Measurements from ENCODE around the gene ATP6V1A. TPM values are rescaled to one million over a fixed set of nuclear protein-coding genes. Genes with fewer than 3 reads are reported as not detected.

ATP6V1A gene
- 19.3 TPM for total RNA-seq
- 10 to 100 TPM; 30.2 to 50.6 (median 45.2) TPM for polyA plus RNA-seq

DNA sequence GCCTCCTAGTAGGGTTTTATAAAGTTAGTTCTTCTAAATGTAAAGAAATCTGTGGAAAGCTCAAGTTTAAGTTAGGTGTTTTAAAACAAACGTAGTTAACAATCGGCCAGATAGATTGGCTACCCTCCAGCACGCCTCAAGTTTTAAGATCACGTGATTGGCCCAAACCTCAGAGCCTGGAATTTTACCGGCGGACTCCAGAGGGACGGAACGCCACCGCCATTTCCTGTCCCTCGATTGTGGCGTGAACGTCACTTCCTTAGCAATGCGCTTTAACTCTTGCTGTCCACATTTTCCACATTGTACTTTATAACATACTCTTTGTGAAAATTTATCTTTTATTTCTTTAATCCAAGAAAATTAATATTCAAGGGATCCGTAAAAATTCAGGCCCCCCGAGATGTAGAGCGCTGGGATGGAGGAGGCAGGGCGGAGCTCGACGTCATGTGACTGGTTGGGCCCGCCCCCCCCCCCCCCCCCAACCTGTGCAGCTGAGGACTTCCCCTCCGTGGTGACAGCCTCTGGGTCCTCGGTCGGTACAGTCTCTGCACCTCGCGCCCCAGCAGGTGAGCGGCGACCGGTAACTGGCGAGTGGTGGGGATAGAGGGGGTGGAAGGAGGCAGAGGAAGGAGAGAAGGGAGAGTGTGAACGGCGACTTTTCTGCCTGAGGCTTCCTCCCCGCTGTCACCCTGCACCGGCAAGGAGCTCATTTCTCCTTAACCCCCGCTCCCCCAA lies at the start of gene ATP6V1A:
Gene ATP6V1A (plus strand): TSS at position 488 of the 735 bp plus-strand sequence. CDS start 31,719 bp downstream, outside the sequence.
- H3K27me3 ChIP-seq (ENCODE audit: control insufficient read depth, insufficient read depth, low read length) = no peaks in the 10 kb centered on the region
- no peaks in the 10 kb centered on the region for H3K9me3 Mint-ChIP-seq
- peak; percentile 49 to 57 for ATAC-seq (ENCODE audit: low read depth in 2 of 2)
- H3K9me3 ChIP-seq (ENCODE audit: control insufficient read depth in 2 of 2, low read length in 2 of 2) = no peaks in the 10 kb centered on the region
- peak within 1 kb of the TSS; percentile 89 for H3K4me3 ChIP-seq (ENCODE audit: low read depth, low read length)
- H3K27ac Mint-ChIP-seq = peak within 1 kb of the TSS; percentile 100
- DNase-seq = peak; percentile 83 to 94 (median 90)
- H3K36me3 Mint-ChIP-seq = no peaks in the 10 kb centered on the region
- peaks cover 53% of the 10 kb centered on the region for H3K4me1 ChIP-seq (ENCODE audit: control insufficient read depth, insufficient read depth, low read length, poor library complexity, severe bottlenecking)
- H3K27me3 Mint-ChIP-seq = peaks cover 10% of the 10 kb centered on the region
- H3K4me3 Mint-ChIP-seq = peak within 1 kb of the TSS; percentile 95 to 100 (median 98)
- H3K27ac ChIP-seq (ENCODE audit: insufficient read depth, low read length, poor library complexity, severe bottlenecking) = peak within 1 kb of the TSS; percentile 100
- no peaks in the 10 kb centered on the region for H3K36me3 ChIP-seq (ENCODE audit: control insufficient read depth, insufficient read depth, low read length)
- peaks cover 30 to 61% (median 39%) of the 10 kb centered on the region in 4 donors for H3K4me1 Mint-ChIP-seq

DNA sequence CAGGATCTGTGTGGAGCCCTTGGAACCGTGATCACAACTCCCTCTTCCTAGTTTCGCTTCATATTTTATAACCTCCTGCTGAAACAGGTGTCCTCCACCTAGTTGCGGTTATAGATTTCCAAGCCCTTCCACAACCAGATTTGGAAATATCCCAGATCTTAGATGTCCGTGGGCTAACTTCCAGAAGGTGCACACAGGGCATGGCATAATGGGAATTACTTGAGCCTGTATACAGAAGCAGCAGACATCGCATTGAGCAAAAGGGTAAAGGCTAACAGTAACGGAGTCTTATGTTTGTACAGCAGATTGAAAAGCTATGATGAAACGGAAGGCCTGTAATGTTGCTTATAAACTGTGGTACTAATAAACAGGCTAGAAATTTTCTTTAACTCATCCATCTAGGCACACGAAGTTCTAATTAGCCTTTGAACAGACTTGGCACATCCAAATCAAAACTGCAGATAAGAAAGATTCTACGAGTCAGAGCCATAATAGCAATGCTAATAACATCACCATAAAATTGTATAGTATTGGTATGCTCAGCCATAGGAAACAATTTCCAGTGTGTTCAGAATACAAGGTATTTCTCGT lies 49.2 kb upstream of the ATP6V1A start:
- ATAC-seq (ENCODE audit: low read depth in 2 of 2) = no peak
- H3K4me3 Mint-ChIP-seq = no peak overlapping the region
- H3K27ac Mint-ChIP-seq = no peak overlapping the region
- Histone ChIP-seq H3K36me3 (ENCODE audit: control insufficient read depth, insufficient read depth, low read length) (no peaks in the 10 kb centered on the region), H3K9me3 (ENCODE audit: control insufficient read depth in 2 of 2, low read length in 2 of 2) (no peaks in the 10 kb centered on the region), H3K4me3 (ENCODE audit: low read depth, low read length) (peak overlapping the region; percentile 99), H3K27ac (ENCODE audit: insufficient read depth, low read length, poor library complexity, severe bottlenecking) (peak overlapping the region; percentile 97), H3K4me1 (ENCODE audit: control insufficient read depth, insufficient read depth, low read length, poor library complexity, severe bottlenecking) (peaks cover 31% of the 10 kb centered on the region), H3K27me3 (ENCODE audit: control insufficient read depth, insufficient read depth, low read length) (no peaks in the 10 kb centered on the region)
- peaks cover 13 to 34% (median 24%) of the 10 kb centered on the region in 4 donors for H3K4me1 Mint-ChIP-seq
- peak in 1 of 3 donors; percentile 47 for DNase-seq
- no peaks in the 10 kb centered on the region for H3K27me3 Mint-ChIP-seq
- H3K36me3 Mint-ChIP-seq = no peaks in the 10 kb centered on the region
- no peaks in the 10 kb centered on the region for H3K9me3 Mint-ChIP-seq

DNA sequence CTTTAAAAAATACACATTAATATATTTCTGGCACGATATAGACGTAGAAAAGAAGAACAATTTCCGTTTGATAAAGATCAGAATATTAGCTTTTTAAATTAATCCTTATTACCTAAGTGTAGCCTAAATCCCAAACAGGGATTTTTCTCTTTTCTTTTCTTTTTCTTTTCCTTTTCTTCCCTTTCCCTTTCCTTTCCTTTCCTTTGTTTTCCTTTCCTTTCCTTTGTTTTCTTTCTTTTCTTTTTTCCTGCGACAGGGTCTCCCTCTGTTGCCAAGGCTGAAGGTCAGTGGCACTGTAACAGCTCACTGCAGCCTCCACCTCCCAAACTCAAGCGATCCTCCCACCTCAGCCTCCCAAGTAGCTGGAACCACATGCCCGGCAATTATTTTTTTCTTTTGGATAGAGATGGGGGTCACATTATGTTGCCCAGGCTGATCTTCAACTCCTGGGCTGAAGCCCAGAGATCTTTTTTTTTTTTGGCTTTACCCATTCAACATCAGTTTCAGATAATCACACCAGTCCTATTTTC lies 48.6 kb upstream of the ATP6V1A start:
- peak overlapping the region; percentile 97 for H3K27ac ChIP-seq (ENCODE audit: insufficient read depth, low read length, poor library complexity, severe bottlenecking)

DNA sequence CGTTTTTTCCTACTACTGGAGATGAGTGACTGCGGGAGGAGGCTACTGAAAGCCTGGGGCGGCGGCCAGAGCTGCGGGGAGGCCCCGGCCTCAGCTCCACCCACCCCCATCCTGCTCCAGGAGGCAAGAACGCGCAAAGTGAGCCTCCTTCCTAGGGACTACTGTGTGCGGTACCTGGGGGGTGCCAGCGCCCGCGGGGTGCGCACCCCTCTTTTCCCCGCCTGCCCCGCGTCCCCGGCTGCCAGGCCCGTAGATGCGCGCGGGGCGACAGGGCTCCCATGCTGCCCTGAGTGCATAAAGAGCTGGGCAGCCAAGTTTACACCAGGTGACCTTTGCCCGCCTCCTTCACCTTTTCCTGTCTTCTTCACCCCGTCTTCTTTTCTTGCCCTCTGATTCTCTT lies 47.9 kb upstream of the ATP6V1A start:
- no peaks in the 10 kb centered on the region for H3K27me3 ChIP-seq (ENCODE audit: control insufficient read depth, insufficient read depth, low read length)
- Mint-ChIP-seq H3K27ac (peak overlapping the region in 2 of 3 donors; percentile 46 to 92), H3K4me3 (peak overlapping the region in 2 of 4 donors; percentile 78 to 86), H3K27me3 (no peaks in the 10 kb centered on the region), H3K9me3 (no peaks in the 10 kb centered on the region), H3K4me1 (peaks cover 8 to 22% (median 14%) of the 10 kb centered on the region in 4 donors), H3K36me3 (no peaks in the 10 kb centered on the region)
- H3K4me1 ChIP-seq (ENCODE audit: control insufficient read depth, insufficient read depth, low read length, poor library complexity, severe bottlenecking) = peaks cover 31% of the 10 kb centered on the region
- no peaks in the 10 kb centered on the region for H3K9me3 ChIP-seq (ENCODE audit: control insufficient read depth in 2 of 2, low read length in 2 of 2)
- H3K27ac ChIP-seq (ENCODE audit: insufficient read depth, low read length, poor library complexity, severe bottlenecking) = no peak overlapping the region
- DNase-seq (peak in 1 of 3 donors; percentile 17), ATAC-seq (ENCODE audit: low read depth in 2 of 2) (no peak)
- no peaks in the 10 kb centered on the region for H3K36me3 ChIP-seq (ENCODE audit: control insufficient read depth, insufficient read depth, low read length)
- H3K4me3 ChIP-seq (ENCODE audit: low read depth, low read length) = peak overlapping the region; percentile 99

More for the DNA sequence above, 48.6 kb upstream of the ATP6V1A start:
- H3K27me3 Mint-ChIP-seq = no peaks in the 10 kb centered on the region
- Histone ChIP-seq H3K4me1 (ENCODE audit: control insufficient read depth, insufficient read depth, low read length, poor library complexity, severe bottlenecking) (peaks cover 31% of the 10 kb centered on the region), H3K36me3 (ENCODE audit: control insufficient read depth, insufficient read depth, low read length) (no peaks in the 10 kb centered on the region), H3K4me3 (ENCODE audit: low read depth, low read length) (peak overlapping the region; percentile 99), H3K27me3 (ENCODE audit: control insufficient read depth, insufficient read depth, low read length) (no peaks in the 10 kb centered on the region), H3K9me3 (ENCODE audit: control insufficient read depth in 2 of 2, low read length in 2 of 2) (no peaks in the 10 kb centered on the region)
- peaks cover 11 to 29% (median 21%) of the 10 kb centered on the region in 4 donors for H3K4me1 Mint-ChIP-seq
- DNase-seq (no peak), ATAC-seq (ENCODE audit: low read depth in 2 of 2) (no peak)
- no peaks in the 10 kb centered on the region for H3K9me3 Mint-ChIP-seq
- peak overlapping the region in 1 of 3 donors; percentile 92 for H3K27ac Mint-ChIP-seq
- no peaks in the 10 kb centered on the region for H3K36me3 Mint-ChIP-seq
- peak overlapping the region in 1 of 4 donors; percentile 78 for H3K4me3 Mint-ChIP-seq

DNA sequence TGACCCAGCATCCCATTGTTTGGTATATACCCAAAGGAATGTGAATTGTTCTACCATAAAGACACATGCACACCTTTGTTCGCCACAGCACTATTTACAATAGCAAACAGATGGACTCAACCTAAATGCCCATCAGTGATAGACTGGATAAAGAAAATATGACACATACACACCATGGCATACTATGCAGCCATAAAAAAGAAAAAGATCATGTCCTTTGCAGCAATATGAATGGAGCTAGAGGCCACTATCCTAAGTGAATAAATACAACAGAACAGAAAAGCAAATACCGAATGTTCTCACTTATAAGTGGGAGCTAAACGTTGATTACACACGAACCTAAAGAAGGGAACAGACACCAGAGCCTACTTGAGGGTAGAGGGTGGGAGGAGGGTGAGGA lies 39.0 kb upstream of the ATP6V1A start:
- Mint-ChIP-seq H3K36me3 (no peaks in the 10 kb centered on the region), H3K4me1 (peaks cover 0 to 3% (median 0%) of the 10 kb centered on the region in 4 donors), H3K9me3 (peaks cover 0 to 2% (median 0%) of the 10 kb centered on the region in 7 donors), H3K27ac (no peak overlapping the region), H3K4me3 (no peak overlapping the region), H3K27me3 (peaks cover 54% of the 10 kb centered on the region)
- Histone ChIP-seq H3K4me1 (ENCODE audit: control insufficient read depth, insufficient read depth, low read length, poor library complexity, severe bottlenecking) (no peaks in the 10 kb centered on the region), H3K9me3 (ENCODE audit: control insufficient read depth in 2 of 2, low read length in 2 of 2) (no peaks in the 10 kb centered on the region), H3K36me3 (ENCODE audit: control insufficient read depth, insufficient read depth, low read length) (no peaks in the 10 kb centered on the region), H3K27ac (ENCODE audit: insufficient read depth, low read length, poor library complexity, severe bottlenecking) (no peak overlapping the region), H3K27me3 (ENCODE audit: control insufficient read depth, insufficient read depth, low read length) (no peaks in the 10 kb centered on the region), H3K4me3 (ENCODE audit: low read depth, low read length) (no peak overlapping the region)
- ATAC-seq (ENCODE audit: low read depth in 2 of 2) = no peak
- DNase-seq = no peak

DNA sequence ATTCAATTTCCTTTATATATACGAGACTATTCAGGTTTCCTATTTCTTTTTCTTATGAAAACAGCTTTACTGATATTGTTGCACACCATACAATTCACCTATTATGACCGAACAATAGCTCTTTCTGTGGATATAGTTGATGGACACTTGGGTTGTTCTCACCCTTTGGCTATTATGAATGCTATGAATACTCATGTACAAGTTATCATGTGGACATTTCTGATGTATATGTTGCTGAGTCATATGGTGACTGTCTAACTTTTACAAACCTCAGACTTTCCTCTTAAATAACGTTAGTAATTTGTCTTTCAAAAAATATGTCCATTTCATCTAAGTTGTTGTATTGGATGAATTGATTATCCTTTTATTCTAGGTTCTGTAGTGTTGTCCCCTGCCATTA lies 34.7 kb upstream of the ATP6V1A start:
- peaks cover 33% of the 10 kb centered on the region for H3K27me3 Mint-ChIP-seq
- H3K9me3 Mint-ChIP-seq = peaks cover 0 to 2% (median 0%) of the 10 kb centered on the region in 7 donors
- H3K27ac Mint-ChIP-seq = no peak overlapping the region
- Histone ChIP-seq H3K9me3 (ENCODE audit: control insufficient read depth in 2 of 2, low read length in 2 of 2) (no peaks in the 10 kb centered on the region), H3K36me3 (ENCODE audit: control insufficient read depth, insufficient read depth, low read length) (no peaks in the 10 kb centered on the region), H3K4me3 (ENCODE audit: low read depth, low read length) (no peak overlapping the region), H3K27ac (ENCODE audit: insufficient read depth, low read length, poor library complexity, severe bottlenecking) (no peak overlapping the region), H3K4me1 (ENCODE audit: control insufficient read depth, insufficient read depth, low read length, poor library complexity, severe bottlenecking) (no peaks in the 10 kb centered on the region), H3K27me3 (ENCODE audit: control insufficient read depth, insufficient read depth, low read length) (no peaks in the 10 kb centered on the region)
- H3K4me3 Mint-ChIP-seq = no peak overlapping the region
- DNase-seq (peak in 1 of 3 donors; percentile 26), ATAC-seq (ENCODE audit: low read depth in 2 of 2) (no peak)
- H3K4me1 Mint-ChIP-seq = peaks cover 0 to 6% (median 2%) of the 10 kb centered on the region in 4 donors
- H3K36me3 Mint-ChIP-seq = peaks cover 5% of the 10 kb centered on the region

DNA sequence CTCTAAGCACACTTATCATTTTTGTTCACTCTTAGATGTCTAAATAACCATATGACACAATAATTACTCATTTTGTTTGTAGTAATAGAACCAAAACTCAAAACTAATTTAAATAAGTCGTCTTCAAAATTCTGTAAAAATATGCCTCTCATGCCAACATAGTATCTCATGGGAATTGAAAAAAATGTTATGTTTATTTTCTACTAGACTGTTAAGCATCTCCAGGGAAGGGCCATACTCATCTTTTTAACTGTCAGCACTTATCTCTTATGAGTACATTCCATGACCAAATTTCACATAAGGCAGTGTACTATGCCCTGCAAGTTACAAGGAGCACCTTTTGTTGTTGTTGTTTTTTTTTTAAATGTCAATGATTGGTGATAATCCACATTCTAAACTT lies 32.1 kb upstream of the ATP6V1A start:
- Histone ChIP-seq H3K27ac (ENCODE audit: insufficient read depth, low read length, poor library complexity, severe bottlenecking) (no peak overlapping the region), H3K4me1 (ENCODE audit: control insufficient read depth, insufficient read depth, low read length, poor library complexity, severe bottlenecking) (no peaks in the 10 kb centered on the region), H3K27me3 (ENCODE audit: control insufficient read depth, insufficient read depth, low read length) (no peaks in the 10 kb centered on the region), H3K9me3 (ENCODE audit: control insufficient read depth in 2 of 2, low read length in 2 of 2) (no peaks in the 10 kb centered on the region), H3K4me3 (ENCODE audit: low read depth, low read length) (no peak overlapping the region), H3K36me3 (ENCODE audit: control insufficient read depth, insufficient read depth, low read length) (peaks cover 1% of the 10 kb centered on the region)
- H3K27ac Mint-ChIP-seq = no peak overlapping the region
- H3K36me3 Mint-ChIP-seq = peaks cover 5% of the 10 kb centered on the region
- H3K9me3 Mint-ChIP-seq = no peaks in the 10 kb centered on the region
- ATAC-seq (ENCODE audit: low read depth in 2 of 2) (no peak), DNase-seq (no peak)
- H3K4me1 Mint-ChIP-seq = peaks cover 3 to 13% (median 8%) of the 10 kb centered on the region in 4 donors
- H3K4me3 Mint-ChIP-seq = no peak overlapping the region
- peaks cover 16% of the 10 kb centered on the region for H3K27me3 Mint-ChIP-seq

Data from CD4-positive, CD25-positive, alpha-beta regulatory T cell (primary cell).